Heart right ventricle (tissue), 16 donors: ENCODE data around the gene SLC39A2. TPM values are rescaled to one million over a fixed set of nuclear protein-coding genes. Genes with fewer than 3 reads are reported as not detected.

ENCODE experiments used
- ATAC-seq, 8 donors: fragments of 200-7000 bp; cut with Tn5 transposase; one replicate each; pipeline ENCODE4 v1.9.1; 2020; ENCODE audit warnings: mild to moderate bottlenecking in 8 of 8, moderate library complexity in 8 of 8, moderate number of reproducible peaks in 1 of 8
- DNase-seq, 2 donors: peaks; one replicate each; pipeline ENCODE4 v3.0.0-alpha.2; 2020
- H3K27ac ChIP-seq, 10 donors: fragments of 200-600 bp; sonication (generic) in 2 of 10; one replicate each; pipeline versions ENCODE4 v1.5.0 to v1.8.0; 2020 to 2022; ENCODE audit warnings: mild to moderate bottlenecking in 3 of 10
- H3K27me3 ChIP-seq, 7 donors: fragments of 200-600 bp; one replicate each; pipeline ENCODE4 v1.8.0; 2021 to 2022; ENCODE audit warnings: mild to moderate bottlenecking in 2 of 7
- H3K36me3 ChIP-seq, 9 donors: fragments of 200-600 bp; sonication (generic) in 1 of 9; one replicate each; pipeline versions ENCODE4 v1.5.0 to v1.8.0; 2020 to 2022; ENCODE audit warnings: mild to moderate bottlenecking in 2 of 9
- H3K4me1 ChIP-seq, 9 donors: fragments of 200-600 bp; sonication (generic) in 1 of 9; one replicate each; pipeline versions ENCODE4 v1.5.0 to v1.8.0; 2020 to 2022; ENCODE audit warnings: mild to moderate bottlenecking in 4 of 9
- H3K4me3 ChIP-seq, 10 donors: fragments of 200-600 bp; sonication (generic) in 2 of 10; one replicate each; pipeline versions ENCODE4 v1.5.0 to v1.8.0; 2020 to 2022; ENCODE audit warnings: mild to moderate bottlenecking in 7 of 10, moderate library complexity in 2 of 10
- H3K9me3 ChIP-seq, 11 donors: fragments of 200-600 bp in 10 of 11; sonication (generic) in 2 of 11; one replicate each; pipeline versions ENCODE4 v1.5.0 to v1.8.0; 2013 to 2022; ENCODE audit warnings: mild to moderate bottlenecking in 2 of 11, control low read depth in 1 of 11, moderate library complexity in 1 of 11
- whole genome bisulfite sequencing, 2 donors: extraction: QIAGEN DNeasy Blood & Tissue Kit; methylation state at CpG; one replicate each; pipeline ENCODE4 v1.1.7; 2013; ENCODE audit warnings: inconsistent platforms in 1 of 2; 5-methylcytosine and 5-hydroxymethylcytosine counted together
- intact Hi-C, 10 donors: fragments of 100-400 bp; cut with DNase I; formaldehyde crosslinking; loops; one replicate each; pipeline versions ENCODE4 v1.11.1 to v1.14.2; 2022
- polyA plus RNA-seq, 2 donors: library from polyadenylated mRNA; stranded (reverse); fragments of 200-250 nt; gene quantifications; one replicate each; pipeline ENCODE4 v1.2.3, GENCODE V29; 2013
- total RNA-seq, 10 donors: library from RNA; stranded (reverse); fragmentation: NEBNext Ultra II Directional in 3 of 10; extraction: Animal tissue kit (Norgen Biotek cat#: 25700) in 3 of 10; gene quantifications; one replicate each; pipeline versions ENCODE4 v1.2.1 to v1.2.4, GENCODE V29; 2021 to 2023
- TF ChIP-seq, protein P1 (sequence below), 9 donors: fragments of 200-600 bp; sonication (generic) in 2 of 9; IDR thresholded peaks; one replicate each; pipeline versions ENCODE4 v1.5.0 to v1.8.0; 2021 to 2022; ENCODE audit warnings: antibody characterized with exemption in 9 of 9, mild to moderate bottlenecking in 5 of 9, moderate library complexity in 1 of 9
- donor health status: Arrhythmogenic right ventricular cardiomyopathy.
- donor health status: ischemic (EF 13 %, LVEDD 7.1; RV severe dilation, severe dysfunction).
- donor health status: healthy with polysubstance abuse.
- donor health status: DM: no; HTN: yes; CAD: no.
- donor health status: DM: no; HTN: no; CAD: no.
- donor health status: ischemic (EF 25% LVEDD 6.9; RV normal size, moderate dysfunction).
- donor health status: ischemic (EF 25% LVEDD 5.7; RV mildly dilated, moderate dysfunction).
- donor health status: healthy.
- donor health status: DM: yes; HTN: yes; CAD: no.
- donor health status: Ischemic cardiomyopathy.
- donor health status: ischemic (EF 35%, LVEDD 5.7; RV mildly dilated, moderate dysfunction).
- donor health status: nonischemic (EF 11% LVEDD 7.7; RV severe dilation, severe dysfunction).
- donor health status: DM: yes; HTN: yes; CAD: no.
- donor health status: PGD.
- donor health status: ischemic (EF 29% LVEDD 5.4; RV normal size, mild dysfunction).
- donor health status: nonischemic (EF 23%, LVEDD 6.1; RV moderate dilation, normal function).

Gene SLC39A2
- total and polyA plus RNA-seq, 12 donors: not detected

DNA sequence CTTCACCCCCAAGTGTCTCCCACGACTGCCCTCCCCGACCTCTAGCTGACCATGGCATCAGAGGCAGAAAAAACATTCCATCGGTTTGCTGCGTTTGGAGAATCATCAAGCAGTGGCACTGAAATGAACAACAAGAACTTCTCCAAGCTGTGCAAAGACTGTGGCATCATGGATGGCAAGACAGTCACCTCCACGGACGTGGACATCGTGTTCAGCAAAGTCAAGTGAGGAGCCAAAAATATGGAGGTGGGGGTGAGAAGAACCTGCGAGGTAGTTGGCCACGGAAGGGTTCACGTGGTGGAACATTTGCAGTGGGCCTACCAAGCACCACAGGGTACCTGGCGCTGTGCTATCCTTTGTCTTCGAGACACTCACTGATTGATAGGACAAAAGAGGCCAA lies 31.4 kb downstream of the SLC39A2 start:
- TF ChIP-seq, protein P1, sequence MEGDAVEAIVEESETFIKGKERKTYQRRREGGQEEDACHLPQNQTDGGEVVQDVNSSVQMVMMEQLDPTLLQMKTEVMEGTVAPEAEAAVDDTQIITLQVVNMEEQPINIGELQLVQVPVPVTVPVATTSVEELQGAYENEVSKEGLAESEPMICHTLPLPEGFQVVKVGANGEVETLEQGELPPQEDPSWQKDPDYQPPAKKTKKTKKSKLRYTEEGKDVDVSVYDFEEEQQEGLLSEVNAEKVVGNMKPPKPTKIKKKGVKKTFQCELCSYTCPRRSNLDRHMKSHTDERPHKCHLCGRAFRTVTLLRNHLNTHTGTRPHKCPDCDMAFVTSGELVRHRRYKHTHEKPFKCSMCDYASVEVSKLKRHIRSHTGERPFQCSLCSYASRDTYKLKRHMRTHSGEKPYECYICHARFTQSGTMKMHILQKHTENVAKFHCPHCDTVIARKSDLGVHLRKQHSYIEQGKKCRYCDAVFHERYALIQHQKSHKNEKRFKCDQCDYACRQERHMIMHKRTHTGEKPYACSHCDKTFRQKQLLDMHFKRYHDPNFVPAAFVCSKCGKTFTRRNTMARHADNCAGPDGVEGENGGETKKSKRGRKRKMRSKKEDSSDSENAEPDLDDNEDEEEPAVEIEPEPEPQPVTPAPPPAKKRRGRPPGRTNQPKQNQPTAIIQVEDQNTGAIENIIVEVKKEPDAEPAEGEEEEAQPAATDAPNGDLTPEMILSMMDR (IDR thresholded peaks at IDR 0.05): no peak
- no peak for DNase-seq
- no peak overlapping the region for H3K4me3 ChIP-seq
- ATAC-seq: no peak
- no peak overlapping the region for H3K27ac ChIP-seq
- H3K9me3 ChIP-seq: no peaks in the 10 kb centered on the region
- H3K27me3 ChIP-seq: peaks cover 0 to 5% (median 0%) of the 10 kb centered on the region in 7 donors
- intact Hi-C loops: no loop called here
- no peaks in the 10 kb centered on the region for H3K36me3 ChIP-seq
- peaks cover 6 to 21% (median 12%) of the 10 kb centered on the region in 9 donors for H3K4me1 ChIP-seq
- 91 to 96% methylated on average over 12 of the region's 12 CpGs for WGBS, 2 donors

DNA sequence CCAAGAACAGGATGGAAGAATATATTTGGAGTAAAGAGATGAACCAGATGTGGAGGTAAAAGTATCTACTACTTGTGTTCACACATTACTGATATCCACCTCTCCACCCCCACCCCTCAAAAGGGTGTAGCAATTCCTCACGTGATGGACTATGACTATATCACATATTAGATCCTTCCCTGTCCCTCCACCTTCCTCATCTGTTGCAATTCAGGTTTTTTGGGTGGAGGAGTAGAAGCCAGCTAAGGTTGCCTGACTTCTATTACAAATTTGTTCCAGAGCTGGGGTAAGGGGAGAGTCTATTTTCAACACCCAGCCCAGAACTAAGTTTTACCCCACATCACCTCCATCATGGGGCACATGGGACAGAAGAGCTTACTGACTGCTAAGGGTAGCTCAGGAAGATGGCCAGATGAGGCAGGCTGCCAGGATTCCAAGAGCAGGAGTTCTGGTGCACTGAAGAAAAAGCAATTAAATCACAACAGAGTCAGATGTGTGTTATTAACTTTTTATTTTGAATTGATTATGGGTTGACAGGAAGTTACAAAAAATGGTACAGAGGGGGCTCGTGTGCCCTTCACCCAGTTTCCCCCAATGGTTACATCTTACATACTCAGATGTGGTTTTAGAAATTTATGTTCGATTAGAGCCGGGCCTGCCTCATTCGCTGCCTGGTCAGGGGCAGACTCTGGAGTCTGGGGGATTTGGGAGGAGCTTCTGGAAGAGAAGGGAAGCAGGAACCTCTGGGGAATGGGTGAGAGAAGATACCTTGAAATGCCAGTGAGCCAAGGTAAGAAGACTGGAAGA lies 33.4 kb downstream of the SLC39A2 start:
- 86 to 92% methylated on average over 5 of the region's 5 CpGs for WGBS, 2 donors
- no peak for ATAC-seq
- no peak for DNase-seq
- Histone ChIP-seq H3K4me3 (no peak overlapping the region), H3K27me3 (no peaks in the 10 kb centered on the region), H3K9me3 (no peaks in the 10 kb centered on the region), H3K4me1 (peaks cover 0 to 3% (median 0%) of the 10 kb centered on the region in 9 donors), H3K27ac (no peak overlapping the region), H3K36me3 (no peaks in the 10 kb centered on the region)
- intact Hi-C loops: no loop called here
- TF ChIP-seq, protein P1 (IDR thresholded peaks at IDR 0.05): no peak

DNA sequence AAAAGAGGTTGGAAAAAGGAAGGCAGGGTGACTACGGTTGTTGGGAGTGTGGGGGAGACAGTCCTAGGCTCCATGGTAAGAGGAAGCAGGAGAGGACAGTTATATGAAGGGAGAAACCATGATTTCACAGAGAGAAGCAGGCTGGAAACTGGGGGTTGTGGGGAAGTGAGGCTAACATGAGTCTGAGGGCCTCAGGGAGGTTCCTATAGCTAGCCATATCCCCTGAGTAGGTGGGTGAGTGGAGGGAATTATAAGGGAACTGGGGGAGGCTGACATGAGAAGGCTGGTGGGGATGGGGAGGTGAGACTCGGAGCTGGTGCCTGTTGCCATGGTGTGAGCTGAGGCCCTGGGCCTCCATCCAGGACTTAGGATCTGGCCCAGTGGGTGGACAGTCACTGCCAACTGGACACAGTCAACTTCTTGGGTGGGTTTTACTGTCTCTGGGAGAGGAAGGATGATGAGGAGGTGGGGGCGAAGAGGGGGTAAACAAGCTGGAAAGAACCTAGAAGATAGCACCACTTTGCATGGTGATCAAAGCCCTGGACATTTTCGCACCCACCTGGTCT lies 34.1 kb downstream of the SLC39A2 start:
- TF ChIP-seq, protein P1 (IDR thresholded peaks at IDR 0.05): no peak
- H3K36me3 ChIP-seq: no peaks in the 10 kb centered on the region
- intact Hi-C loops: no loop called here
- ATAC-seq: no peak
- no peaks in the 10 kb centered on the region for H3K9me3 ChIP-seq
- H3K27ac ChIP-seq: no peak overlapping the region
- no peak for DNase-seq
- WGBS, 2 donors: 89% methylated on average over 4 of the region's 4 CpGs
- H3K4me1 ChIP-seq: peaks cover 0 to 10% (median 3%) of the 10 kb centered on the region in 9 donors
- H3K27me3 ChIP-seq: no peaks in the 10 kb centered on the region
- H3K4me3 ChIP-seq: no peak overlapping the region

DNA sequence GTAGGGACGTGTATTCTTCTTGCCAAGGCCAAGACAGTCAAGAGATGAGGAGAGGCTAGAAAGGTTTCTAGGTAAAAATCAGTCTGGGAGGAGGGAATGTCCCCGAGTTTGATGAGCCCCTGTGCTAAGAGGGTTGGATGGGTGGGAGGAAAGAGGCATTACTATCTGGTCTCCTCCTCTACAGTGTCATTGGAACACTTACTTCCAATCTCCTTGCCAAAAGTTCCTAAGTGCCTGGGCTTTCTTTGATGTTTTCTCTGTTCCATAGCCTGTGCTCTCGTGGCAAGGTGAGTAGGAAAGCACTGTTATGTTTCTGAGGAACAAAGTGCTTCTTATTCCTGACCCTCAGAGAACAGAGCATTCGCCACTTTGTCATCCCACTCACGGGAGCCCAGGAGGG lies 35.6 kb downstream of the SLC39A2 start, which contains the start of gene RNASE13:
Gene RNASE13, minus strand, starts transcription at position 101 of the 400 bp plus-strand sequence. CDS start 519 bp downstream, outside the sequence.
- WGBS, 2 donors: 88 to 91% methylated on average over 5 of the region's 5 CpGs
- no peaks in the 10 kb centered on the region for H3K36me3 ChIP-seq
- no peaks in the 10 kb centered on the region for H3K27me3 ChIP-seq
- ATAC-seq (no peak), DNase-seq (no peak)
- H3K9me3 ChIP-seq: no peaks in the 10 kb centered on the region
- peaks cover 4 to 25% (median 18%) of the 10 kb centered on the region in 9 donors for H3K4me1 ChIP-seq
- TF ChIP-seq, protein P1 (IDR thresholded peaks at IDR 0.05): no peak
- intact Hi-C loops: no loop called here
- H3K4me3 ChIP-seq: no peak within 1 kb of the TSS
- H3K27ac ChIP-seq: no peak within 1 kb of the TSS
